Measurements from ENCODE around the gene NKX6-2. TPM values are rescaled to one million over a fixed set of nuclear protein-coding genes. Genes with fewer than 3 reads are reported as not detected.

The NKX6-2 gene
- total RNA-seq, 2 donors from 2014 or later: 5.0 TPM; not detected in 1

DNA sequence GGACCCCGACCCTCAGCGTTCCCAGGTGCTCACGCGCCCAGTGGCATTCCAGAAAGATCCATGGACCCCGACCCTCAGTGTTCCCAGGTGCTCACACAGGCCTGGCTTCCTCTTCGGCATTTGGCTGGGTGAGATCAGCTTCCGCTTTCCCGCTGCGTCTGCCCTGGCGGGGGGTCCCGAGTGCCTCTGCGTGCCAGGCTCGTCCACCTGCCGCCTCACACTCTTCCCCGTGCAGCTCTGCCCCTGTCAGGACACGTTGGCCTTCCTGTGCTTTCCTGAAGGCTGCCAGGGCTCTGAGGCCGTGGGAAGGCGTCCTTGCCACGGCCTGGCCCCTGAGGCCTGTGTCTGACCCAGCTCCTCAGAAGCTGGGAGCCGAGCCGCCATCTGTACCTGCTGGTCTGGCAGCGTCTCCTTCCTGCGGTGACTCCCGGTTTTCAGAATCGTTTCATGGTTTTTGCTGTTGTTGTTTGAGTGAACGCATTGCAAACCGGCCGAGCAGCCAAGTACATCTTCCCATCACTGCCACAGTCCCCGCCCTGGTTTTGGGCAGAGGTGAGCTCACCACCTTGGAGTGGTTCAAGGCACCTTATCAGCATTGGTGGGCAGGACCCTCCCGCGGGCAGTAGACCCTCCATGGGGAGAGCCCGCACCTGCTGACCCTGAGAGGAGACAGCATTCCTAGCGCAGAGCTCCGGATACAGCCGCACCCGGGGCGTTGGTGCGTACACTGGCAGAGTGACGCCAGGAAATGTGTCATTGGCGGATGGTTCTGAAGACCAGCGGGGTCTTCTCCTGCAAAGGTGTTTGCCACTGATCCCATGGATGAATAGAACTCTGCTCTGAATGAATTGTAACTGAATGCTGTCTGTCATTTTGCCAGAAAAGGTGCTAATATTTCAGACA is 17.4 kb downstream of the NKX6-2 start:
- 97% methylated on average over 41 of the region's 41 CpGs for WGBS

DNA sequence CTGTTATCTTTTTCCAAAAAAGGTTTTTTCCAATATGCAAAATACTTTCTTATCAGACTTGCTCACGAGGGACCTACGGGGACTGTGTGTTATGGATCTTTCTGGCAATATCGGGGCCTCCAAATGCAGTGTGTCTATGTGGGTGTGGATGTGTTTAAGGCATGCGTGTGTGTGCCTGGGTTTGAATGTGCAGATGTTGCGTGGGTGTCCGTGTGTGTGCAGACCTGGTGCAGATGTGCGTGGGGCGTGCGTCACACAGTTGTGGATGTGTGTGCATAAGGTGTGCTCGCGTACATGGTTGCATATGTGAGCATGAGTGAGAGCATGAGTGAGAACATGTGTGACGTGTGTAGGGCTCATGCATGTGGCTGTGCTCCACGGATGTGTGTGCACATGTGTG is 19.7 kb downstream of the NKX6-2 start:
- no peak for DNase-seq (ENCODE audit: low spot score)
- H3K27ac ChIP-seq: no peak overlapping the region
- no peak overlapping the region for H3K4me3 ChIP-seq
- TF ChIP-seq POLR2A (IDR thresholded peaks at IDR 0.05): no peak
- TF ChIP-seq, protein P1, sequence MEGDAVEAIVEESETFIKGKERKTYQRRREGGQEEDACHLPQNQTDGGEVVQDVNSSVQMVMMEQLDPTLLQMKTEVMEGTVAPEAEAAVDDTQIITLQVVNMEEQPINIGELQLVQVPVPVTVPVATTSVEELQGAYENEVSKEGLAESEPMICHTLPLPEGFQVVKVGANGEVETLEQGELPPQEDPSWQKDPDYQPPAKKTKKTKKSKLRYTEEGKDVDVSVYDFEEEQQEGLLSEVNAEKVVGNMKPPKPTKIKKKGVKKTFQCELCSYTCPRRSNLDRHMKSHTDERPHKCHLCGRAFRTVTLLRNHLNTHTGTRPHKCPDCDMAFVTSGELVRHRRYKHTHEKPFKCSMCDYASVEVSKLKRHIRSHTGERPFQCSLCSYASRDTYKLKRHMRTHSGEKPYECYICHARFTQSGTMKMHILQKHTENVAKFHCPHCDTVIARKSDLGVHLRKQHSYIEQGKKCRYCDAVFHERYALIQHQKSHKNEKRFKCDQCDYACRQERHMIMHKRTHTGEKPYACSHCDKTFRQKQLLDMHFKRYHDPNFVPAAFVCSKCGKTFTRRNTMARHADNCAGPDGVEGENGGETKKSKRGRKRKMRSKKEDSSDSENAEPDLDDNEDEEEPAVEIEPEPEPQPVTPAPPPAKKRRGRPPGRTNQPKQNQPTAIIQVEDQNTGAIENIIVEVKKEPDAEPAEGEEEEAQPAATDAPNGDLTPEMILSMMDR (IDR thresholded peaks at IDR 0.05): no peak
- no peak for TF ChIP-seq POLR2AphosphoS5 (IDR thresholded peaks at IDR 0.05)
- WGBS: 91% methylated on average over 13 of the region's 13 CpGs
- no peaks in the 10 kb centered on the region for H3K4me1 ChIP-seq (replicated peaks)
- no peaks in the 10 kb centered on the region for H3K36me3 ChIP-seq
- intact Hi-C loops (cut with DNase I): no loop called here
- no peaks in the 10 kb centered on the region for H3K9me3 ChIP-seq
- no peaks in the 10 kb centered on the region for H3K27me3 ChIP-seq (replicated peaks; ENCODE audit: insufficient read depth)

More for the DNA sequence above, 17.4 kb downstream of the NKX6-2 start:
- no peaks in the 10 kb centered on the region for H3K36me3 ChIP-seq
- no peak overlapping the region for H3K4me3 ChIP-seq
- H3K27ac ChIP-seq: no peak overlapping the region
- no peak for TF ChIP-seq POLR2AphosphoS5 (IDR thresholded peaks at IDR 0.05)
- no peak for TF ChIP-seq POLR2A (IDR thresholded peaks at IDR 0.05)
- TF ChIP-seq, protein P1 (IDR thresholded peaks at IDR 0.05): no peak
- intact Hi-C loops (cut with DNase I): no loop called here
- H3K27me3 ChIP-seq (replicated peaks; ENCODE audit: insufficient read depth): no peaks in the 10 kb centered on the region
- no peak for DNase-seq (ENCODE audit: low spot score)
- no peaks in the 10 kb centered on the region for H3K9me3 ChIP-seq
- no peaks in the 10 kb centered on the region for H3K4me1 ChIP-seq (replicated peaks)

DNA sequence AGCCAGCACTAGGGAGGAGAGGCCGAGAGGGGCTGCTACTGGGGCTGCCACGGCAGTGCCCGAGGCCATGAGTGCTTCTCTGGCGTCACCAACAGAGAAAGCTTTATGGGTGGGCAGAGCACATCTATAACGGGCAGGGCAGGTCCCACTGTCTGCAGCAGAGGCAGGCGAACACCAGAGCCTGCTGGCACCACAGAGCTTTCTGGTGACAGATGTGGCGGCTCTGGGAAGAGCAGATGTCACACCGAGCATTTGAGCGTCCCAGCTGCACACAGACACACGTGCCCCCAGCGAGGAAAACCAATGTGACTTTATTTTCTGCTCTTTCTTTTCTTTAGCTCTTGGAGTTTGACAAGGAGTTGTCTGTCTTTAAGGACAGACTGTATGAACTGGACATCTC is 20.5 kb downstream of the NKX6-2 start:
- Histone ChIP-seq H3K9me3 (no peaks in the 10 kb centered on the region), H3K27ac (no peak overlapping the region), H3K36me3 (no peaks in the 10 kb centered on the region), H3K4me3 (no peak overlapping the region), H3K27me3 (replicated peaks; ENCODE audit: insufficient read depth) (no peaks in the 10 kb centered on the region), H3K4me1 (replicated peaks) (no peaks in the 10 kb centered on the region)
- DNase-seq (ENCODE audit: low spot score): no peak
- WGBS: 73% methylated on average over 11 of the region's 11 CpGs
- TF ChIP-seq, protein P1 (IDR thresholded peaks at IDR 0.05): no peak
- TF ChIP-seq POLR2AphosphoS5 (IDR thresholded peaks at IDR 0.05): no peak
- no peak for TF ChIP-seq POLR2A (IDR thresholded peaks at IDR 0.05)
- intact Hi-C loops (cut with DNase I): no loop called here

DNA sequence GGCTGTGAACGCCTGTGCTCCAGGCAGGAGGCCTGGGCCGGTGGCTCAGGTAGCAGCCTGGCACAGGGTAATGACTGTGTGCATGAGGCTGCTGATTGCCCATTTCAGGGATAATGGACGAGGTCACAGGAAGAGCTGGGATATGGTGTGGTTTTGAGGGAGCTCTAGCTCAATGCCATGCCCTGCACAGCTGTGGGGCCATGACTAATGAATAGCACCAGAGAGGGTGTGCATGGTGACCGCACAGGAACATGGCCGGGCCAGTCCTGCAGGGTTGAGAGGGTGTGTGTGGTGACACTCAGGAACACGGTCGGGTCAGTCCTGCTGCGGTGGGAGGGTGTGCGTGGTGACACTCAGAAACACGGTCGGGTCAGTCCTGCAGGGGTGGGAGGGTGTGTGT is 21.8 kb downstream of the NKX6-2 start:
- intact Hi-C loops (cut with DNase I): no loop called here
- TF ChIP-seq, protein P1 (IDR thresholded peaks at IDR 0.05): no peak
- TF ChIP-seq POLR2A (IDR thresholded peaks at IDR 0.05): no peak
- TF ChIP-seq POLR2AphosphoS5 (IDR thresholded peaks at IDR 0.05): no peak
- Histone ChIP-seq H3K4me1 (replicated peaks) (no peaks in the 10 kb centered on the region), H3K27me3 (replicated peaks; ENCODE audit: insufficient read depth) (no peaks in the 10 kb centered on the region), H3K9me3 (no peaks in the 10 kb centered on the region), H3K27ac (no peak overlapping the region), H3K36me3 (peaks cover 0 to 4% of the 10 kb centered on the region in 2 donors), H3K4me3 (no peak overlapping the region)
- WGBS: 66% methylated on average over 11 of the region's 11 CpGs
- no peak for DNase-seq (ENCODE audit: low spot score)

DNA sequence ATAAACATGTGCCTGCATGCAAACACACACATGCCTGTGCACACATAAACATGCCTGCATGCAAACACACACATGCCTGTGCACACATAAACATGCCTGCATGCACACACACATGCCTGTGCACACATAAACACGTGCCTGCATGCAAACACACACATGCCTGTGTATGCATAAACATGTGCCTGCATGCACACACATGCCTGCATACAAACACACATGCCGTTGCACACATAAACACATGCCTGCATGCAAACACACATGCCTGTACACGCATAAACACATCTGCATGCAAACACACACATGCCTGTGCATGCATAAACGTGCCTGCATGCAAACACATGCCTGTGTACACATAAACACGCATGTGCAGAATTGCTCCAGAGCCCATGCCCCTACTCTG is 22.4 kb downstream of the NKX6-2 start:
- H3K4me3 ChIP-seq: no peak overlapping the region
- no peak overlapping the region for H3K27ac ChIP-seq
- no peaks in the 10 kb centered on the region for H3K27me3 ChIP-seq (replicated peaks; ENCODE audit: insufficient read depth)
- no peak for DNase-seq (ENCODE audit: low spot score)
- H3K36me3 ChIP-seq: peaks cover 0 to 4% of the 10 kb centered on the region in 2 donors
- no peaks in the 10 kb centered on the region for H3K9me3 ChIP-seq
- intact Hi-C loops (cut with DNase I): no loop called here
- TF ChIP-seq POLR2AphosphoS5 (IDR thresholded peaks at IDR 0.05) (no peak), POLR2A (IDR thresholded peaks at IDR 0.05) (no peak)
- TF ChIP-seq, protein P1 (IDR thresholded peaks at IDR 0.05): no peak
- H3K4me1 ChIP-seq (replicated peaks): no peaks in the 10 kb centered on the region
- 83% methylated on average over 5 of the region's 5 CpGs for WGBS
